ENCODE results near the gene DGKB. TPM values are rescaled to one million over a fixed set of nuclear protein-coding genes. Genes with fewer than 3 reads are reported as not detected.

The DGKB gene
- total RNA-seq, 1 experiment from 2014 or later = 0.48 TPM

DNA sequence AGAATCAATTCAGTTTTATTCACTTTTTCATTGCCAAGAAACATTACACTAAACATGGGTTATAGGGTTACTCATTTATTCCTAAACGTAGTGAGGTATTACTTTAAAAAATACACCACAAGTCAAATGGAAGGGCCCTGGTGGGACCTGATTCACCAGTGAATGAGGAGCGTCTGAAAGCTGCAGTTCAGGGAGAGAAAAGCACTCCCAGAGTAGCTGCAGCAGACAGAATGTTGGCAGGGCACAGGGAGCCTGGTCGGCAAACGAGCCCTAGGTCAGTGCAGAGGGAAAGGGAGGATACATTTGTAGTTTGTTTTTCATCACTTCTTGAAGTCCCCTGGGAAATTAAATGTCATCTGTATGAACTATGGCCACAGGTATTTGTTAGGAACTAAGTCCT, 551.4 kb downstream of the DGKB start:
- intact Hi-C loops (cut with micrococcal nuclease; ENCODE audit: unreplicated experiment) = no loop called here
- BruUV-seq (replicated peaks) = no TSS peak
- POLR2A ChIA-PET (ENCODE audit: unreplicated experiment) = no interaction called here

DNA sequence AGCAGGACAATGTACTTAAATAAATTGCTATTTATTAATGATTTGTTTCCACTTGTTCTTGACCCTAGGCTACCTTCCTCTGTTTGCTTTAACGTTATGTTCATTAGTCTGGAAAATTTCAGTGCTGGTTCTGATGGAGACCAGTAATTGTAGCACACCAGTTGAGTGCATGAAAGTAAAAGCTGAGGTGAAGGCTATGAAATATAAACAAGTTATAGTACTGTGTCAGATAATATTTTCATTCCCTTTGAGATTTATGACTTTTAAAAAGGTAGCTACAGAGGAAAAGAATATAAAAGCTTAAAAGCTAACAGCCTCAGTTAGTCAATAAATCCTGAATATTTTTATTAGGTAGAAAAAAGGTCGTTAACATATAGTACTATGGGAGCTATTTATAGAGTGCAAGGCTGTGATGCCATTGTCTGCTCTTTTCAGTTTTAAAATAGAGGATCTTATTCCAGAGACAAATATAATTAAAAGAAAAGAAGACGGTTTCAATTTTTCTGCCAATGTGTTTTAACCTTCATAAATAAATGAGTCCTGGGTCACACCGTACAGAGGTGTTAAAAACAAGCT, 561.3 kb downstream of the DGKB start:
- TF ChIP-seq EZH2 (IDR thresholded peaks at IDR 0.05; ENCODE audit: low read depth) = no peak
- TF ChIP-seq, protein P1, sequence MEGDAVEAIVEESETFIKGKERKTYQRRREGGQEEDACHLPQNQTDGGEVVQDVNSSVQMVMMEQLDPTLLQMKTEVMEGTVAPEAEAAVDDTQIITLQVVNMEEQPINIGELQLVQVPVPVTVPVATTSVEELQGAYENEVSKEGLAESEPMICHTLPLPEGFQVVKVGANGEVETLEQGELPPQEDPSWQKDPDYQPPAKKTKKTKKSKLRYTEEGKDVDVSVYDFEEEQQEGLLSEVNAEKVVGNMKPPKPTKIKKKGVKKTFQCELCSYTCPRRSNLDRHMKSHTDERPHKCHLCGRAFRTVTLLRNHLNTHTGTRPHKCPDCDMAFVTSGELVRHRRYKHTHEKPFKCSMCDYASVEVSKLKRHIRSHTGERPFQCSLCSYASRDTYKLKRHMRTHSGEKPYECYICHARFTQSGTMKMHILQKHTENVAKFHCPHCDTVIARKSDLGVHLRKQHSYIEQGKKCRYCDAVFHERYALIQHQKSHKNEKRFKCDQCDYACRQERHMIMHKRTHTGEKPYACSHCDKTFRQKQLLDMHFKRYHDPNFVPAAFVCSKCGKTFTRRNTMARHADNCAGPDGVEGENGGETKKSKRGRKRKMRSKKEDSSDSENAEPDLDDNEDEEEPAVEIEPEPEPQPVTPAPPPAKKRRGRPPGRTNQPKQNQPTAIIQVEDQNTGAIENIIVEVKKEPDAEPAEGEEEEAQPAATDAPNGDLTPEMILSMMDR (conservative IDR thresholded peaks at IDR 0.05) = no peak
- Histone ChIP-seq H3K27ac (no peak overlapping the region), H3K4me3 (no peak overlapping the region), H3K4me1 (replicated peaks; ENCODE audit: insufficient read depth) (no peaks in the 10 kb centered on the region), H4K20me1 (ENCODE audit: insufficient read depth) (0 out of 2 replicates have a peak, but pooled peaks cover 4% of the 10 kb centered on the region), H3K79me2 (ENCODE audit: low read depth) (no peaks in the 10 kb centered on the region), H3K4me2 (no peak overlapping the region), H3K27me3 (ENCODE audit: insufficient read depth, low read depth) (no peaks in the 10 kb centered on the region), H3K9me3 (ENCODE audit: insufficient read depth, low read depth) (no peaks in the 10 kb centered on the region), H3K36me3 (ENCODE audit: low read depth) (no peaks in the 10 kb centered on the region), H3K9me2 (ENCODE audit: insufficient read depth) (no peaks in the 10 kb centered on the region), H3F3A (ENCODE audit: insufficient read depth, low read depth) (no peaks in the 10 kb centered on the region), H2AFZ (no peak overlapping the region)
- POLR2A ChIA-PET (ENCODE audit: unreplicated experiment) = no interaction called here
- no peak for DNase-seq
- CTCF ChIA-PET = no interaction called here
- BruUV-seq (replicated peaks) = no TSS peak
- intact Hi-C loops (cut with micrococcal nuclease; ENCODE audit: unreplicated experiment) = no loop called here

More for the DNA sequence above, 551.4 kb downstream of the DGKB start:
- CTCF ChIA-PET = no interaction called here
- DNase-seq = no peak
- no peaks in the 10 kb centered on the region for H3K27me3 ChIP-seq (ENCODE audit: insufficient read depth, low read depth)
- no peak overlapping the region for H3K4me2 ChIP-seq
- no peaks in the 10 kb centered on the region for H3K36me3 ChIP-seq (ENCODE audit: low read depth)
- H3F3A ChIP-seq (ENCODE audit: insufficient read depth, low read depth) = no peaks in the 10 kb centered on the region
- H3K9me3 ChIP-seq (ENCODE audit: insufficient read depth, low read depth) = no peaks in the 10 kb centered on the region
- H4K20me1 ChIP-seq (ENCODE audit: insufficient read depth) = no peaks in the 10 kb centered on the region
- TF ChIP-seq, protein P1 (conservative IDR thresholded peaks at IDR 0.05) = no peak
- H3K79me2 ChIP-seq (ENCODE audit: low read depth) = no peaks in the 10 kb centered on the region
- H3K27ac ChIP-seq = no peak overlapping the region
- H2AFZ ChIP-seq = no peak overlapping the region
- H3K4me3 ChIP-seq = no peak overlapping the region
- no peaks in the 10 kb centered on the region for H3K4me1 ChIP-seq (replicated peaks; ENCODE audit: insufficient read depth)
- H3K9me2 ChIP-seq (ENCODE audit: insufficient read depth) = no peaks in the 10 kb centered on the region

DNA sequence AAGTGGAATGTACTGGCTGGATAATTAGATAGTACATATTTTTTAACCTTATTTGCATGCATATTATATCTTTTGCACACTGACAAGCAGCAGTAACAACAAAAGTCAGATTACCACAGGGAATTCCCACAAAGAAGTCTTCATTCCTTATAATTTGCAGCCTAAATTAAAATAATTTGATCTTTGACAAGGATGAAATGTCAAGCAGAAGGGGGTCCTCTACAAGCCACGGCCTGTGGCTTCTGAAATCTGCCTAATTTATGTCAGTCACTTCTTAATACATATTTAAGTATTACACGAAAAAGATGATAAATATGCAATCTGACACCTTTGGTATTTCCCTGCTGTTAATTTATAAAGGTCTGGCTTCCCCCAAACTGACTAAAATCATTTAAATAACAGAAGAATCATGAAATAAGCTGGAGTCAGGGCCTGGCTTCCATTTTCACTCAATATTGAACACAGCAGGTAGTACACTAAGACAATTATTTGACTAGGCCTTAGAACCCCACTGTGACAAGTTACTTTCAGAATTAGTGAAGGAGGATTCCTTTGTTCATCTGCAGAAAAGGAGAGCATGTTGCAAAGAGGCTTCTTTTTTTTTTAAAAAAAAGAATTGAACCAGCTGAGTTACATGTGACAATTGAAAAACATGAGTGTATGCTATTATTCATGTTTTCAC, 562.0 kb downstream of the DGKB start:
- no peak for DNase-seq
- Histone ChIP-seq H3K9me3 (ENCODE audit: insufficient read depth, low read depth) (no peaks in the 10 kb centered on the region), H3K4me2 (no peak overlapping the region), H2AFZ (no peak overlapping the region), H3K4me1 (replicated peaks; ENCODE audit: insufficient read depth) (no peaks in the 10 kb centered on the region), H3K36me3 (ENCODE audit: low read depth) (no peaks in the 10 kb centered on the region), H3K4me3 (no peak overlapping the region), H3K79me2 (ENCODE audit: low read depth) (no peaks in the 10 kb centered on the region), H4K20me1 (ENCODE audit: insufficient read depth) (0 out of 2 replicates have a peak, but pooled peaks cover 4% of the 10 kb centered on the region), H3K27me3 (ENCODE audit: insufficient read depth, low read depth) (no peaks in the 10 kb centered on the region), H3K27ac (no peak overlapping the region), H3F3A (ENCODE audit: insufficient read depth, low read depth) (no peaks in the 10 kb centered on the region), H3K9me2 (ENCODE audit: insufficient read depth) (no peaks in the 10 kb centered on the region)
- TF ChIP-seq, protein P1 (conservative IDR thresholded peaks at IDR 0.05) = no peak
- no peak for TF ChIP-seq EZH2 (IDR thresholded peaks at IDR 0.05; ENCODE audit: low read depth)
- POLR2A ChIA-PET (ENCODE audit: unreplicated experiment) = no interaction called here
- intact Hi-C loops (cut with micrococcal nuclease; ENCODE audit: unreplicated experiment) = no loop called here
- CTCF ChIA-PET = no interaction called here
- no TSS peak for BruUV-seq (replicated peaks)

Data from PC-9 (cell line).